ENCODE data around the gene GPA33. TPM values are rescaled to one million over a fixed set of nuclear protein-coding genes. Genes with fewer than 3 reads are reported as not detected.
A peak's percentile ranks its signal among the peaks of the same experiment; 100 is the strongest.

GPA33 gene
- total RNA-seq, 1 experiment from 2014 or later: not detected

DNA sequence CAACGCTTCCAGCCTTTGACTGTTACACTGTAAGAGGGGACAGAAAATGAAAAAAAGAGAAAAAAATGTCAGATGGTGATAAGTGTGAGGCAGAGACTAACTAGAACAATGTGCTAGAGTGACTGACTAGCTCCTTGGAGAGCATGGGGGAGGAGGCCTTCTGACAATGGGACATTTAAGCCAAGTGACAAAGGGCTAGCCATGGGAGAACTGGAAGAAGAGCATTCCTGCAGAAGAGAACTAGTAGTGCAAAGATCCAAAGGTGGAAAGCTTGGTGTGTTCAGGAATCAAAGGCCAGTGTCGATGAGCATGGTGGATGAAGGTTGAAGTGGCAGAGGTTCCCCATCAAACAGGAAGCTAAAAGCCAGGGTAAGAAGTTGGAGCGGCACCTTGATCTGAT is 29.5 kb upstream of the GPA33 start:
- Histone ChIP-seq H2BK20ac (ENCODE audit: low read depth, low read length, poor library complexity, severe bottlenecking) (no peak overlapping the region), H3K27ac (ENCODE audit: insufficient read length, low read depth, low read length) (no peak overlapping the region), H4K8ac (replicated peaks; ENCODE audit: insufficient read length, low read depth, low read length) (no peak overlapping the region), H3K9ac (ENCODE audit: extremely low read depth, insufficient read length, low read length) (no peak overlapping the region), H4K20me1 (ENCODE audit: control insufficient read depth, insufficient read depth, insufficient read length) (no peaks in the 10 kb centered on the region), H3K14ac (ENCODE audit: insufficient read depth, low read length) (no peak overlapping the region), H3K4ac (ENCODE audit: low read depth, low read length) (no peak overlapping the region), H3K79me2 (ENCODE audit: insufficient read depth, low read length) (no peaks in the 10 kb centered on the region), H2BK15ac (ENCODE audit: low read depth, low read length) (no peak overlapping the region), H3K4me2 (ENCODE audit: insufficient read depth, insufficient read length, low read length) (no peak overlapping the region), H2BK12ac (ENCODE audit: insufficient read length, low read depth, low read length) (no peak overlapping the region), H2AK5ac (ENCODE audit: insufficient read length, low read length) (no peak overlapping the region), H3K27me3 (ENCODE audit: insufficient read depth, low read length) (no peaks in the 10 kb centered on the region), H3K56ac (ENCODE audit: insufficient read length, low read depth, low read length) (no peak overlapping the region), H4K5ac (ENCODE audit: insufficient read length, low read depth, low read length) (no peak overlapping the region), H3K23me2 (ENCODE audit: insufficient read length, low read depth, low read length, poor library complexity, severe bottlenecking) (peaks cover 5% of the 10 kb centered on the region), H2AFZ (ENCODE audit: low read length) (no peak overlapping the region), H3K23ac (ENCODE audit: insufficient read length, low read depth, low read length) (no peak overlapping the region), H2BK5ac (ENCODE audit: insufficient read length, low read length) (no peak overlapping the region), H4K91ac (ENCODE audit: insufficient read length, low read depth, low read length) (no peak overlapping the region), H3K79me1 (ENCODE audit: insufficient read depth, low read depth, low read length, poor library complexity, severe bottlenecking) (no peaks in the 10 kb centered on the region), H3K18ac (ENCODE audit: insufficient read length, low read depth, low read length) (no peak overlapping the region), H3K4me1 (ENCODE audit: insufficient read depth, low read length) (peaks cover 5% of the 10 kb centered on the region; the same call in 1 of the 2 replicates), H3T11ph (ENCODE audit: low read length) (no peak overlapping the region), H2BK120ac (ENCODE audit: low read depth, low read length, poor library complexity, severe bottlenecking) (no peak overlapping the region), H3K9me3 (ENCODE audit: control insufficient read depth, low read depth, low read length) (no peaks in the 10 kb centered on the region)
- Mint-ChIP-seq H3K4me3 (no peak overlapping the region), H3K27ac (0 out of 7 replicates have a peak overlapping the region, but pooled peaks of 1 of the 3 experiments have one; percentile 6), H3K4me1 (peaks cover 41 to 46% of the 10 kb centered on the region in 2 experiments), H3K36me3 (ENCODE audit: insufficient read depth in 1 of 3, low read depth in 3 of 3) (peaks cover 0 to 2% (median 0%) of the 10 kb centered on the region in 3 experiments; a peak in 1 of 7 replicates), H3K9me3 (no peaks in the 10 kb centered on the region), H3K27me3 (ENCODE audit: low read depth) (peaks cover 5% of the 10 kb centered on the region)
- DNase-seq: no peak
- TF ChIP-seq, protein P1, sequence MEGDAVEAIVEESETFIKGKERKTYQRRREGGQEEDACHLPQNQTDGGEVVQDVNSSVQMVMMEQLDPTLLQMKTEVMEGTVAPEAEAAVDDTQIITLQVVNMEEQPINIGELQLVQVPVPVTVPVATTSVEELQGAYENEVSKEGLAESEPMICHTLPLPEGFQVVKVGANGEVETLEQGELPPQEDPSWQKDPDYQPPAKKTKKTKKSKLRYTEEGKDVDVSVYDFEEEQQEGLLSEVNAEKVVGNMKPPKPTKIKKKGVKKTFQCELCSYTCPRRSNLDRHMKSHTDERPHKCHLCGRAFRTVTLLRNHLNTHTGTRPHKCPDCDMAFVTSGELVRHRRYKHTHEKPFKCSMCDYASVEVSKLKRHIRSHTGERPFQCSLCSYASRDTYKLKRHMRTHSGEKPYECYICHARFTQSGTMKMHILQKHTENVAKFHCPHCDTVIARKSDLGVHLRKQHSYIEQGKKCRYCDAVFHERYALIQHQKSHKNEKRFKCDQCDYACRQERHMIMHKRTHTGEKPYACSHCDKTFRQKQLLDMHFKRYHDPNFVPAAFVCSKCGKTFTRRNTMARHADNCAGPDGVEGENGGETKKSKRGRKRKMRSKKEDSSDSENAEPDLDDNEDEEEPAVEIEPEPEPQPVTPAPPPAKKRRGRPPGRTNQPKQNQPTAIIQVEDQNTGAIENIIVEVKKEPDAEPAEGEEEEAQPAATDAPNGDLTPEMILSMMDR (conservative IDR thresholded peaks at IDR 0.05): no peak
- WGBS (ENCODE audit: extremely low coverage, insufficient read length, low lambda C conversion rate): no CpG with 5 or more reads among the region's 3 CpGs
